KG1 (cell line): ENCODE data around the gene NUCB1.
"Not testable (repeated sequence)": the region's sequence is repeated elsewhere in the genome, so short reads cannot be mapped to it uniquely, and the experiment has no call there.

Experiments
- DNase-seq: peaks from one replicate; lab custom pipeline; 2025; lab: John Stamatoyannopoulos, UW

Gene NUCB1

DNA sequence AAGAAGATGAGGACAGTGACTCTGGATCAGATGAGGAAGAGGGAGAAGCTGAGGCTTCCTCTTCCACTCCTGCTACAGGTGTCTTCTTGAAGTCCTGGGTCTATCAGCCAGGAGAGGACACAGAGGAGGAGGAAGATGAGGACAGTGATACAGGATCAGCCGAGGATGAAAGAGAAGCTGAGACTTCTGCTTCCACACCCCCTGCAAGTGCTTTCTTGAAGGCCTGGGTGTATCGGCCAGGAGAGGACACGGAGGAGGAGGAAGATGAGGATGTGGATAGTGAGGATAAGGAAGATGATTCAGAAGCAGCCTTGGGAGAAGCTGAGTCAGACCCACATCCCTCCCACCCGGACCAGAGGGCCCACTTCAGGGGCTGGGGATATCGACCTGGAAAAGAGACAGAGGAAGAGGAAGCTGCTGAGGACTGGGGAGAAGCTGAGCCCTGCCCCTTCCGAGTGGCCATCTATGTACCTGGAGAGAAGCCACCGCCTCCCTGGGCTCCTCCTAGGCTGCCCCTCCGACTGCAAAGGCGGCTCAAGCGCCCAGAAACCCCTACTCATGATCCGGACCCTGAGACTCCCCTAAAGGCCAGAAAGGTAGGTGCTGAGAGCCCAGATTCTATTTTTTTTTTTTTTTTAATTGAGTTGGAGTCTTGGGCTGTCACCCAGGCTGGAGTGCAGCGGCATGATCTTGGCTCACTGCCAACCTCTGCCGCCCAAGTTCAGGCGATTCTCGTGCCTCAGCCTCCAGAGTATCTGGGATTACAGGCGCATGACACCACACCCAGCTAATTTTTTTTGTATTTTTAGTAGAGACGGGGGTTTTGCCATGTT, 25.6 kb upstream of the NUCB1 start:
- no peak for DNase-seq

DNA sequence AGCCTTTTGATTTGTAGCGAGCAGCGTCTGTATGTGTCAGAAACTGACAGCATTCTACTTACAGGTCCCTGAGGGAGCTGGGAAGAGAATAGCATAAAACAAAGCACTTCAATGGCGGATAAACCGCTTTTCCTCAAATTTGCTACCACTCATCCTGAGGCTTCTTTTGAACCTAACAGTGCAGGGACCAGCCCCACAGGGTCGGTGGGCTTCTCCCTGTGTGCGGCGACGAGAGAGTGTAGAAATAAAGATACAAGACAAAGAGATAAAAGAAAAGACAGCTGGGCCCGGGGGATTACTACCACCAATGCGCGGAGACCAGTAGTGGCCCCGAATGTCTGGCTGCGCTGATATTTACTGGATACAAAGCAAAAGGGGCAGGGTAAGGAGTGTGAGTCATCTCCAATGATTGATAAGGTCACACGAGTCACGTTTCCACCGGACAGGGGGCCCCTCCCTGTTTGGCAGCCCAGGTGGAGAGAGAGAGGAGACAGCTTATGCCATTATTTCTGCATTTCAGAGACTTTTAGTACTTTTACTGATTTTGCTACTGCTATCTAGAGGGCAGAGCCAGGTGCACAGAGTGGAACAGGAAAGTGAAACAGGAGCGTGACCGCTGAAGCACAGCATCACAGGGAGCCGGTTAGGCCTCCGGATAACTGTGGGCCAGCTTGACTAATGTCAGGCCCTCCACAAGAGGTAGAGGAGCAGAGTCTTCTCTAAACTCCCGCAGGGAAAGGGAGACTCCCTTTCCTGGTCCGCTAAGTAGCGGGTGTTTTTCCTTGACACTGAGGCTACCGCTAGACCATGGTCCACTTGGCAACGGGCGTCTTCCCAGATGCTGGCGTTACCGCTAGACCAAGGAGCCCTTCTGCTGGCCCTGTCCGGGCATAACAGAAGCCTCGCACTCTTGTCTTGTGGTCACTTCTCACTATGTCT, 23.8 kb upstream of the NUCB1 start:
- DNase-seq: not testable (repeated sequence)

DNA sequence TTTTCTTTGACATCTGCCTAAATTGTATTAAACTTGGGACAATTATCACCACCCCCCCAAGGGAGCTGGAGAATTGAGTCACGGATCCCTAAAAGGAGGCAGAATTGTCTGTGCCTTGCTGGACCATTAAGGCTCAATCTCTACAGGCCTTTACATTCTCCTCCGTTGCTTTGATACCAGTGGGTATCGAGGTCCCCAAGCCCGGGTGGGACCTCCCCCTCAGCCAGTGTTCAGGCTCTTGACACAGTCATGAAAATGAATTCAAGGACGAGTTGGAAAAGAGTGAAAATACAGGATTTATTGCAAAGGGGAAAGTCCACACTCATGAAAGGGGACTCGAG, 22.3 kb upstream of the NUCB1 start:
- no peak for DNase-seq

DNA sequence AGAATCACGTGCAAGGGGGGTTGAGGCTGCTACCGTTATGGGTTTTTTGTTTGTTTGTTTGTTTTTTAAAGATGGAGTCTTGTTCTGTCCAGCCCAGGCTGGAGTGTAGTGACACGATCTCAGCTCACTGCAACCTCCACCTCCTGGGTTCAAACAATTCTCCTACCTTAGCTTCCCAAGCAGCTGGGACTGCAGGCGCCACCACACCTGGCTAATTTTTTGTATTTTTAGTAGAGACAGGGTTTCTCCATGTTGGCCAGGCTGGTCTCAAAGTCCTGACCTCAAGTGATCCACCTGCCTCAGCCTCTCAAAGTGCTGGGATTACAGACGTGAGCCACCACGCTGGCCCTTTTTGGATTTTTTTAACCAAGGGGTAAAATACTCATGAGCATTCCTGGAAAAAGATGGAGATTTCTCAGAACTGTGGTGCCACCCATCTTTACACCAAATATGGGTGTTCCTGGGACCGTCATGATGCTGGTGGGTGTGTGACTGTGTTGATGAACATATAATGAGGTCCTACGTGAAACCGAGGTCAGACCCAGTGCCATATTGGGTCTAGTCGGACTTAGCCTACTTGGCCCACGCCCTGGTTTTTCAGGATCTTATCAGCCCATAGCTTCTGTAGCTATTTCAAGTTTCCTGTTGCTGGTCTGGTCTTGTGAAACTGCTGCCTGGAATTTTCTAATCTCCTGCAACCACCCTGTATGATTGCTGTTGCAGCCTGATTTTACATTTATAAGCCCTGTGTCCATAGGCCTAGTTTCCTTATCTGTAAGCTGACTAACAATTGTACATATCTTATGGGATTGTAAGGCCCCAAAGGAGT, 21.7 kb upstream of the NUCB1 start:
- no peak for DNase-seq

DNA sequence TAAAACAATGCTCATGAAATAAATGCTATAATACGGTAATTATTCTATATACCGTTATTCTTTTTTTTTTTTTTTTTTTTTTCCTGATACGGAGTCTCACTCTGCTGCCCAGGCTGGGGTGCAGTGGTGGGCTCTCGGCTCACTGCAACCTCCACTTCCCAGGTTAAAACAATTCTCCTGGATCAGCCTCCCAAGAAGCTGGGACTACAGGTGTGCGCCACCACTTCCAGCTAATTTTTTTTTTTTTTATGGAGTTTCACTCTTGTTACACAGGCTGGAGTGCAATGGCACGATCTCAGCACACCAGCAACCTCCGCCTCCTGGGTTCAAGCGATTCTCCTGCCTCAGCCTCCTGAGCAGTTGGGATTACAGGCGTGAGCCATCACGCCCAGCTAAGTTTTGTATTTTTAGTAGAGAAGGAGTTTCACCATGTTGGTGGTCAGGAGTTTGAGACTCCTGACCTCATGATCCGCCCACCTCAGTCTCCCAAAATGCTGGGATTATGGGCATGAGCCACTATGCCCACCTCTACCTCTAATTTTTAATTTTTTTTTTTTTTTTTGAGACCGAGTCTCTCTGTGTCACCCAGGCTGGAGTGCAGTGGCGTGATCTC, 21.0 kb upstream of the NUCB1 start:
- DNase-seq: no peak

DNA sequence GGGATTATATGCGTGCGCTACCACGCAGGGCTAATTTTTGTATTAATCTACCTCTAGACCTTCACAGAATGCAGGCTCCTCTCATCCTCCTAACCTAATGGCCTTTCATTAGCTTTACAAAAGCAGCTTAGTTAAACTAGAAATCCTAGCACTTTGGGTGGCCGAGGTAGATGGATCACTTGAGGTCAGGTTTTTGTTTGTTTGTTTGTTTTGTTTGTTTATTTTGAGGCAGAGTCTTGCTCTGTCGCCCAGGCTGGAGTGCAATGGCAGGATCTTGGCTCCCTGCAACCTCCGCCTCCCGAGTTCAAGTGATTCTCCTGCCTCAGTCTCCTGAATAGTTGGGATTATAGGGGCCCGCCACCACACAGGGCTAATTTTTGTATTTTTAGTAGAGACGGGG, 20.4 kb upstream of the NUCB1 start:
- not testable (repeated sequence) for DNase-seq

DNA sequence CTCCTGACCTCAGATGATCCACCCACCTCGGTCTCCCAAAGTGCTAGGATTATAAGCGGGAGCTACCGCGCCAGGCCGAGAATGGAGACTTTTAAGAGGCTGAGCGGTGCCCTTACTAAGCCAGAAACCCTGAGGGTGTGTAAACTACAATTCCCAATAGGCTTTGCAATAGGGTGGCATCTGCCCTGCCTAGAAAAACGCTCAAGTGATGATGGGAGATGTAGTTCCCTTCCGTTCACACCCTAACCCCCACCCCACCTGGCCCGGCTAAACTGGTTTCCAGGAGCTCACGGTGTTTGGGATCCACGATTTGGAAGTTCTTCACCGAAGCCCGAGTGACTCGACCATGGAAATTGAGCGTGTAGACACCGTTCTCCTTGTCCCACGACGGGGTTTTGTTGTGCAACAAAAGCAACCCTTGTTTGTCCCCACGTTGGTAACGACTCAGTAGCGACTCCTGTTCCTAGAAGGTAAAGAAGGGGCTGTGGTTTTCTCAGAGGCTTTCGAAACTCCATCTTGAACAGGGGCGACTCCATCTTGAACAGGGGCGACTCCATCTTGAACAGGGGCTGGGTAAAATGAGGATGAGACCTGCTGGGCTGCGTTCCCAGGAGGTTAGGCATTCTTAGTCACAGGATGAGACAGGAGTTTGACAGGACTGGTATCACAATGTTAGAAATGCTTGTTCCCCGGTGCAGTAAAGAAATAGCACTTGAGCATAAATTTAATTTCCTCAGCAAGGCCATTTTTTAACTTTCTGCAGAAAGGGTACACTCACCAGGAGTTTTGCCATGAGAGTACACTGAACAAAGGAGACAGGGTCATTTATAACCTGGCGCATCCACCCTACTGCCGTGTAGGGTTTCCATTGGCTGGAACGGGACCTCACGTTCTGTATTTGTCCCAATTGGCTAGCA, 18.1 kb upstream of the NUCB1 start:
- DNase-seq: no peak

DNA sequence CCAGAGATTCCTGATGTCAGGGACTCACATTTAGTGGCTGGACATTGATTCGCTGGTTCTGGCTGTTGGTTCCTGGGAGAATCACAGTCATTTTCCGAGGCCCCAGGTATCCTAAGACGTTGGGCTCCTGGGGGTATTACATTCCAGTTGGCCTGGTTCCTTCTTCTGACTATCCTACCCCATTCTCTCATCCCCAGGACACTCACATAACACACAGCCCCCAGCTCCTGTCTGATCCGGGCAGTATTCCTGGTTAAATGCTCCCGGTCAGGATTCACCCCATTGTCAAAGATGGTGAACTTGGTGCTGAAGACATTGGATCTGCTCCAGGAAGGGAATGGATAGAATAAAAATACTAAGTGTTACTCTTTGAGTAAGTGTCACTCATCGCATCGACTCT, 16.4 kb upstream of the NUCB1 start:
- DNase-seq: no peak

DNA sequence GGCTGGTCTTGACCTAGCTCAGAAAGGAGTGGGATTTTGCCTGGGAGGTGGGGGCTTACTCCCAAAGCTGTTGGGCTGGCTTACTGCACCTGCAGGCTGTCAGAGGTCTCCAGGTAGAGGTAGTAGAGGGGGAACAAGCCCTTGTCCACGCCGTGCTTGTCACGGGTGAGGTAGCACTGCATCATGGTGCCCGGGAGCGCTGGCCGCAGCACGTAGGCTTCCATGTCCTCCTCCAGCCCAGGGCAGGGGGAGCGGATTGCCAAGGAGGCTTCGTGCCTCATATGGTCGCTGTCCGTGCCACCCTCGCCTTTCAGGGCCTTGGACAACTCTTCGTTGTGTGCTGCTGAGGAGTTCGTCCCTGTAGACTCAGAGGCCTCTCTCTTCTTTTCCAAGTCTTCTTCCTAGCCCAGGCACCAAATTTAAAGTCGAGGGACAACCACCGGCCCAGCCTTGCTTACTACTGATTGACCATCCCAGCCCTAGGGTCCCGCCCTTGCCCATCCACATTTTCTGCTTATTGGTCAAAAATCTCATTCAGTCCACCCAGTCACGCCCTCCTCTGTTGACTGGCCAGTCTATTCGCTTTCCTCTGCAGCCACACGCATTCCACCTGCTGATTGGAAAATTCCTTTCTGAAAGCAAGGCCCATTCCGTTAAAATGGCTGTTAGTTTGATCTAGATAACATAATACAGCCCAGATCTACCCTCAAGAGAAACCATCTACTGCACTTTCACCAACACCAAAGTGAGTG, 12.1 kb upstream of the NUCB1 start:
- no peak for DNase-seq

DNA sequence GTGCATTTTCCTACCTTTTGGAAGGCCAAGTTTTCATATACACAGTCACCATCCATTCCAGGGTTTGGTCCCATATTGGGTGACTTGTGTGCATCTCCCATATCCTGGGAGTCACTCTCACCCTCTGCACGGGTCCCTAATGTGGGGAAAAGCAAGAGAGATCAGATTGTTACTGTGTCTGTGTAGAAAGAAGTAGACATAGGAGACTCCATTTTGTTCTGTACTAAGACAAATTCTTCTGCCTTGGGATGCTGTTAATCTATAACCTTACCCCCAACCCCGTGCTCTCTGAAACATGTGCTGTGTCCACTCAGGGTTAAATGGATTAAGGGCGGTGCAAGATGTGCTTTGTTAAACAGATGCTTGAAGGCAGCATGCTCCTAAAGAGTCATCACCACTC, 10.6 kb upstream of the NUCB1 start:
- DNase-seq: not testable (repeated sequence)

DNA sequence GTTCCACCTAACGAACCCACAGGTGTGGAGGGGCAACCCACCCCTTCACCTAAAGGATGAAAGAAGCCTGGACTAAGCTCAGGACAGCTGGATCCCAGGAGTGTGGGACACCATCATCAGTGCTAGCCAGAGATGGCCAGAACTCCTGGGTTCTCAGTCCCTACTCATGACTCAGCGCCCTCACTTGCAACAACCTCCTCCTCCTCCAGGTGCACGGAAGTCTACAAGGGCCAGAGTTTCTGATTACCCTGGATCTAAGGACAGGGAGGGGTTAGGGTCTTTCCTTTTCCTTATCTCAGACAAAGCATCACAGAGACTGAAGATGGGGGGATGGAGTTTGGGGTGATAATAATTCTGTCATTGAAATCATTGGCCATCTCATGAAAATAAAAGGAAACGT, 9.6 kb upstream of the NUCB1 start:
- no peak for DNase-seq

DNA sequence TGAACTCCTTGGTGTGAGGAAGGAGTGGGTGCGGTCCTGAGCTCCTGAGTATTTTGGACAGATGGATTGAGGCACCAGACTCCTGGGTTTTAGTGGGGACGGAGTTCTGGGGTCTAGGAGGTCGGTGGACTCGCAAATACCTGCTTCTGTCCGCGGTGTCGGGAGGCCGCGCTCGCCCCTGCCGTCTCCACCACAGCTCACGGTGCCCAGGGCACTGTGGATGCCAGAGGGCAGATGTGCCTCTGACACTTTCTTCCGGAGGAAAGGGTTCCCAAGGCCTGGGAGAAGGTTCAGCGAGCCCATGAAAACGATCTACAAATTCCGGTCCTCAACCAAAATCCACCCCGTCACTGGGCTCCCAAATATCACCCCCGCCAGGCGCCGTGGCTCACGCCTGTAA, 4.9 kb upstream of the NUCB1 start:
- DNase-seq: no peak

DNA sequence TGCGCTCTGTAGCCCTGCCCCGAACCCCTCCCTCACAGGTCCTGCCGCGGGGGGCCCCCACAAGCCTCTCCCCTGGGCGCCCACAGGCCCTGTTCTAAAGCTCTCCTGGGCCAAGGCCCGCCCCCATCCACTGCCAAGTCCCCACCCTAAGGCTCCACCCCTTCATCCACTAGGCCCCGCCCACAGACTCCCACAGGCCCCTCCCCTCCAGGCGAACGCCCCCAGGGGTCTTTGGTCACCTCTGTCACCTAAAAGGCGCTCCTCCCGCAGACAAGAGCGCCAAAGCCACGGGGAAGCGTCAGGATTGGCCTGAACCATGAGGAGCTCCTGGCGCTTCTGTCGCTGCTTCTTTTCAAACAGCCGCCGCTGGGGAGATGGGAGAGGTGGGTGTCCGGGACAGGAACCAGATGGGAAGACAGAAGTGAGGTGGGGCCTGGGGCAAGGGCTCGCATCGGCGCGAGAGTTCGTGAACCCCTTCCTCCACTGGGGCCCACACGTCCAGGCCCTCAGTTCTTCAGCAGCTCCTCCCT, 3.9 kb upstream of the NUCB1 start:
- no peak for DNase-seq

DNA sequence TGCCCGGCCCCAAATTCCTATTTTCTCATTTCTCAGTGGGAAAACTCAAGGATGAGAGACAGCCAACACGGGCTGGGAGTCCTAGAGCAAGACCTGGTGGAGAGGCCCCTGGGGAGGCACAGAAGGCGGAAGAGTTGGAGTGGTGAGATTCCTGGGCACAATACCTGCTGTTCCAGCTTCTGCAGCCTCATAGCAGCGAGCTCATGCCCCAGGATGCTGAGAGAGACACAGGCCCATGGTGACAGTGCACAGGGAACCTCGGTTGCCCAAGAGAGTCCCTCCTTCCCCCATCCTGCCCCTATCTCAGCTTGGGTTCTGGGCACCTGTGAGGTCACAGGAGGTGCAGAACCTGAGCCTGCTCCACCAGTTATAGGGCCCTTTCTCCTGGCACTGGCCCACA, 2.9 kb upstream of the NUCB1 start:
- DNase-seq: no peak

DNA sequence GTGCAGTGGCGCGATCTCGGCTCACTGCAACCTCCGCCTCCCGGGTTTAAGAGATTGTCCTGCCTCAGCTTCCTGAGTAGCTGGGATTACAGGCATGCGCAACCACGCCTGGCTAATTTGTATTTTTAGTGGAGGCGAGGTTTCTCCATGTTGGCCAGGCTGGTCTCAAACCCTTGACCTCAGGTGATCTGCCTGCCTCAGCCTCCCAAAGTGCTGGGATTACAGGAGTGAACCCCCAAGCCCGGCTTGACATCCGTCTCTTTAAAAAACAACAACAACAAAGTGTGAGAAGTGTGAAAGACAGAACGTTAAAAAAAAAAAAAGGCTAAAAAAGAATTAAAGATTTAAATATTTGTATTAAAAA, 744 bp upstream of the NUCB1 start:
- DNase-seq: not testable (repeated sequence)

DNA sequence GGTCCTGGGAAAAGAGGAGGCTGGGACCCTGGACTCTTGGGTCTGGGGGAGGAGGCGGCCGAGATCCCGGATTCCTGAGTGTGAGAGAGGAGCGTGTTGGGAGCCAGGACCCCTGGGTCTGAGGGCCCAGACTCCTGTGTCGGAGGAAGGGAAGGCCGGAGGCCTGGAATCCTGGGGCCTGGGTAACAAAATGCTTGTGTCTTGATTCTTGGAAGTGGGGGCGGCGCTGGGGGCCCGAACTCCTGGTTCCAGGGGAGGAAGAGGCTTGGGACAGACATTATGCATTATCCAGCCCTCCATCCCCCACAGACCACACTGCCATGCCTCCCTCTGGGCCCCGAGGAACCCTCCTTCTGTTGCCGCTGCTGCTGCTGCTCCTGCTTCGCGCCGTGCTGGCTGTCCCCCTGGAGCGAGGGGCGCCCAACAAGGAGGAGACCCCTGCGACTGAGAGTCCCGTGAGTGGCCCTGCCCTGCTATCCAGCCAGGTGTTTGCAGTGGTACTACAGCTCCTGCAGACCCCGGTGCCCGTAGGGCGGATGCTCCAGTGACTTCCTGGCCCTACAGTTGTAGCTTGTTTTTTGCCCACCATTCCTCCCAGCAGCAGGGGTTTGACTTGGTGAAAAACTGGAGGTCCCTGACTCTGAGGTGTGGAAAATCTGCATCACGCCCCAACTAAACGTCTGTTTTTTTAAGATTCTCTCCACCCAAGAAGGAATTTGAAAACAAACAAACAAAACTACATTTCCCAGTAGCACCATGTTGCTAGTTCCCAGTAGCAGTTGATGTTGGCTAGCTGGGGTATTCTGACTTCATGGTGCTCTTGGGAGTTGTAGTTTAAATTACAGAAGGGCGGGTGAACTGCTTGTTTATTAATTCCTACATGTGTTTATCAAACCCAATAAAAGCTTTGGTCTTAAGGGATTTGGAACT, 630 bp downstream of the NUCB1 start:
- no peak for DNase-seq

DNA sequence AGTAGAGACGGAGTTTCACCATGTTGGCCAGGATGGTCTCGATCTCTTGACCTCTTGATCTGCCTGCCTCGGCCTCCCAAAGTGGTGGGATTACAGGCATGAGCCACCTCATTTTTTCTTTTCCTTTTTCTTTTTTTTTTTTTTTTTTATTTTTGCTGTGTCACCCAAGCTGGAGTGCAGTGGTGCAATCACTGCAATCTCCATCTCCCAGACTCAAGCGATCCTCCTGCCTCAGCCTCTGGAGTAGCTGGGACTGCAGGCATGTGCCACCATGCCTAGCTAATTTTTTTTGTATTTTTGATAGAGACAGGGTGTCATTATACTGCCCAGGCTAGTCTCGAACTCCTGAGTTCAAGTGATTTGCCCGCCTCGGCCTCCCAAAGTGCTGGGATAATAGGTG, 2.2 kb downstream of the NUCB1 start:
- DNase-seq: not testable (repeated sequence)

DNA sequence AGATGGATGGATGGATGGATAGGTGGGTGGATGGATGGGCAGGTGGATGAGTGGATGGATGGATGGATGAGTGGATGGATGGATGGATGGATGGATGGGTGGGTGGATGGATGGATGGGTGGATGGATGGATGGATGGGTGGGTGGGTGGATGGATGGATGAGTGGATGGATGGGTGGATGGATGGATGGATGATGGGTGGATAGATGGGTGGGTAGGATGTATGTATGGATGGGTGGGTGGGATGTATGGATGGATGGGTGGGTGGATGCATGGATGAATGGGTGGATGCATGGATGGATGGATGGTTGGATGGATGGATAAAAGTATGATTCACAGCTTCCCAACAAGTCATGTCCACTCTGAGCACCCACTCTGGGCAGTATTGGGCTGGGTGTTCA, 3.7 kb downstream of the NUCB1 start:
- DNase-seq: not testable (repeated sequence)

DNA sequence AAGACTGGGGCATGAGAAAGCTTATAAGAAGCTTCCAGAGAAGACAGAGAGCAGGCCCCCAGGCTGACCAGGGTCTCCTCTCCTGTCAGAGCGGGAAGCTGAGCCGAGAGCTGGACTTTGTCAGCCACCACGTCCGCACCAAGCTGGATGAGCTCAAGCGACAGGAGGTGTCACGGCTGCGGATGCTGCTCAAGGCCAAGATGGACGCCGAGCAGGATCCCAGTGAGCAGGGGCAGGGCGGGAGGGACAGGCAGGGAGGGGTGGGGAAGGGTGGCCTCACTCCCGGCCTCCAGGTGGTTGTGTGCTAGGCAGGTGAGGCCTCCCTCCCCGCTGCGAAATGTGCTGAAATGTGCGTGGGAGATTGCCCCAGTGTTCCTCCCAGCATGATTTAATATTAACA, 5.6 kb downstream of the NUCB1 start:
- DNase-seq: no peak
